Duodenal mucosa (tissue), 2 donors: Measurements from ENCODE around the gene ALK.

Experiments
- H3K27ac ChIP-seq: one replicate; pipeline ENCODE4 v1.7.0; 2013; ENCODE audit warnings: low read depth, low read length
- H3K27me3 ChIP-seq, 2 donors: one replicate each; pipeline ENCODE4 v1.7.0; 2013; ENCODE audit warnings: low read length in 2 of 2, control low read depth in 1 of 2; ENCODE audit not compliant: insufficient read depth in 2 of 2, control insufficient read depth in 1 of 2
- H3K36me3 ChIP-seq, 2 donors: one replicate each; pipeline ENCODE4 v1.7.0; 2013; ENCODE audit warnings: low read length in 2 of 2, control low read depth in 1 of 2; ENCODE audit not compliant: insufficient read depth in 2 of 2, control insufficient read depth in 1 of 2
- H3K4me1 ChIP-seq, 2 donors: one replicate each; pipeline ENCODE4 v1.7.0; 2013; ENCODE audit warnings: low read length in 2 of 2, control low read depth in 1 of 2; ENCODE audit not compliant: insufficient read depth in 2 of 2, control insufficient read depth in 1 of 2
- H3K4me3 ChIP-seq, 2 donors: one replicate each; pipeline ENCODE4 v1.7.0; 2013; ENCODE audit warnings: low read length in 2 of 2, low read depth in 1 of 2
- H3K9ac ChIP-seq, 2 donors: one replicate each; pipeline ENCODE4 v1.7.0; 2013; ENCODE audit warnings: low read length in 2 of 2, low read depth in 1 of 2
- H3K9me3 ChIP-seq, 2 donors: one replicate each; pipeline ENCODE4 v1.7.0; 2013; ENCODE audit warnings: low read length in 2 of 2, control low read depth in 1 of 2; ENCODE audit not compliant: control insufficient read depth in 1 of 2

ALK gene

GRCh38 chr2:29478641-29479040 lies 442.7 kb downstream of the ALK start:
- no peaks in the 10 kb centered on the region for H3K36me3 ChIP-seq
- no peak overlapping the region for H3K4me3 ChIP-seq
- H3K4me1 ChIP-seq: no peaks in the 10 kb centered on the region
- no peak overlapping the region for H3K27ac ChIP-seq
- H3K9me3 ChIP-seq: no peaks in the 10 kb centered on the region
- H3K27me3 ChIP-seq: no peaks in the 10 kb centered on the region
- no peak overlapping the region for H3K9ac ChIP-seq

- Histone ChIP-seq H3K27me3 (no peaks in the 10 kb centered on the region), H3K4me3 (no peak overlapping the region), H3K9ac (no peak overlapping the region), H3K4me1 (no peaks in the 10 kb centered on the region), H3K9me3 (peaks cover 0 to under 1% of the 10 kb centered on the region in 2 donors), H3K36me3 (no peaks in the 10 kb centered on the region), H3K27ac (no peak overlapping the region)
Measured at GRCh38 chr2:29477186-29477585, 444.2 kb downstream of the ALK start.

- no peaks in the 10 kb centered on the region for H3K27me3 ChIP-seq
- no peaks in the 10 kb centered on the region for H3K36me3 ChIP-seq
- H3K9me3 ChIP-seq: peaks cover 0 to 3% of the 10 kb centered on the region in 2 donors
- no peak overlapping the region for H3K9ac ChIP-seq
- no peak overlapping the region for H3K4me3 ChIP-seq
- no peaks in the 10 kb centered on the region for H3K4me1 ChIP-seq
- H3K27ac ChIP-seq: no peak overlapping the region
Measured at GRCh38 chr2:29475499-29475898, 445.9 kb downstream of the ALK start.

GRCh38 chr2:29469961-29470360 lies 451.4 kb downstream of the ALK start:
- Histone ChIP-seq H3K9ac (no peak overlapping the region), H3K27ac (no peak overlapping the region), H3K36me3 (no peaks in the 10 kb centered on the region), H3K4me1 (no peaks in the 10 kb centered on the region), H3K9me3 (peaks cover 0 to 9% of the 10 kb centered on the region in 2 donors), H3K4me3 (no peak overlapping the region), H3K27me3 (no peaks in the 10 kb centered on the region)

- Histone ChIP-seq H3K36me3 (no peaks in the 10 kb centered on the region), H3K27ac (no peak overlapping the region), H3K9ac (no peak overlapping the region), H3K9me3 (peaks cover 0 to 9% of the 10 kb centered on the region in 2 donors), H3K4me3 (no peak overlapping the region), H3K27me3 (no peaks in the 10 kb centered on the region), H3K4me1 (no peaks in the 10 kb centered on the region)
Measured at GRCh38 chr2:29469516-29469915, 451.9 kb downstream of the ALK start.

GRCh38 chr2:29463181-29463900 lies 458.0 kb downstream of the ALK start:
- Histone ChIP-seq H3K4me3 (no peak overlapping the region), H3K27me3 (no peaks in the 10 kb centered on the region), H3K9ac (no peak overlapping the region), H3K4me1 (peaks cover 0 to 8% of the 10 kb centered on the region in 2 donors), H3K36me3 (no peaks in the 10 kb centered on the region), H3K27ac (no peak overlapping the region), H3K9me3 (no peaks in the 10 kb centered on the region)

GRCh38 chr2:29462293-29462692 lies 459.1 kb downstream of the ALK start:
- Histone ChIP-seq H3K4me3 (no peak overlapping the region), H3K27me3 (no peaks in the 10 kb centered on the region), H3K4me1 (peaks cover 0 to 8% of the 10 kb centered on the region in 2 donors), H3K9ac (no peak overlapping the region), H3K36me3 (no peaks in the 10 kb centered on the region), H3K27ac (no peak overlapping the region), H3K9me3 (no peaks in the 10 kb centered on the region)

GRCh38 chr2:29460190-29460589 lies 461.2 kb downstream of the ALK start:
- Histone ChIP-seq H3K4me3 (no peak overlapping the region), H3K27me3 (no peaks in the 10 kb centered on the region), H3K9me3 (no peaks in the 10 kb centered on the region), H3K4me1 (peaks cover 0 to 8% of the 10 kb centered on the region in 2 donors), H3K27ac (no peak overlapping the region), H3K36me3 (no peaks in the 10 kb centered on the region), H3K9ac (no peak overlapping the region)

GRCh38 chr2:29459445-29460179 lies 461.8 kb downstream of the ALK start:
- H3K9me3 ChIP-seq: no peaks in the 10 kb centered on the region
- H3K9ac ChIP-seq: no peak overlapping the region
- H3K27me3 ChIP-seq: no peaks in the 10 kb centered on the region
- no peak overlapping the region for H3K27ac ChIP-seq
- no peaks in the 10 kb centered on the region for H3K36me3 ChIP-seq
- H3K4me1 ChIP-seq: peaks cover 0 to 8% of the 10 kb centered on the region in 2 donors
- H3K4me3 ChIP-seq: no peak overlapping the region

GRCh38 chr2:29456429-29456828 lies 465.0 kb downstream of the ALK start:
- Histone ChIP-seq H3K4me3 (no peak overlapping the region), H3K9ac (no peak overlapping the region), H3K27ac (no peak overlapping the region)

More at GRCh38 chr2:29456429-29456828, 465.0 kb downstream of the ALK start:
- Histone ChIP-seq H3K9me3 (no peaks in the 10 kb centered on the region), H3K27me3 (no peaks in the 10 kb centered on the region), H3K36me3 (no peaks in the 10 kb centered on the region), H3K4me1 (peaks cover 0 to 8% of the 10 kb centered on the region in 2 donors)
